ENCODE results near the gene SOS2.

DNA sequence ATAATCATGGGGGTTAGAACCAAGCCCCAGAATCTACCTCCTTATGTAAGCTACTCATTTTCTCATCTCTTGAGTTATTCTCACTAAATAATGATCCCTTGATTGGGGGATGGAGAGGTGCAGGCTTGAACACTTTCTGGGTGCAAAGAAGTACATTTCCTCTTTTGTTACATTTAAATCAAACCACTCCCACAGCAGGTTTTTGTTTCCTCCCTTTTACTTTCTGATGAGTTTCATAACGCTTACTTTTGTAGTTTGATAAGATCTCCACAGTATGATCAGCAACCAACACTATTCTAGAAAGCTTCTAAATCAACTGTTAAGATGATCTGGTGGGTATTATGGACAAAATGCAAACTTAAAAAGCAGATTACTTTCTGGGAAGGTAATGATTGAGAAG, 135.5 kb downstream of the SOS2 start:
- TF ChIP-seq, protein P1, sequence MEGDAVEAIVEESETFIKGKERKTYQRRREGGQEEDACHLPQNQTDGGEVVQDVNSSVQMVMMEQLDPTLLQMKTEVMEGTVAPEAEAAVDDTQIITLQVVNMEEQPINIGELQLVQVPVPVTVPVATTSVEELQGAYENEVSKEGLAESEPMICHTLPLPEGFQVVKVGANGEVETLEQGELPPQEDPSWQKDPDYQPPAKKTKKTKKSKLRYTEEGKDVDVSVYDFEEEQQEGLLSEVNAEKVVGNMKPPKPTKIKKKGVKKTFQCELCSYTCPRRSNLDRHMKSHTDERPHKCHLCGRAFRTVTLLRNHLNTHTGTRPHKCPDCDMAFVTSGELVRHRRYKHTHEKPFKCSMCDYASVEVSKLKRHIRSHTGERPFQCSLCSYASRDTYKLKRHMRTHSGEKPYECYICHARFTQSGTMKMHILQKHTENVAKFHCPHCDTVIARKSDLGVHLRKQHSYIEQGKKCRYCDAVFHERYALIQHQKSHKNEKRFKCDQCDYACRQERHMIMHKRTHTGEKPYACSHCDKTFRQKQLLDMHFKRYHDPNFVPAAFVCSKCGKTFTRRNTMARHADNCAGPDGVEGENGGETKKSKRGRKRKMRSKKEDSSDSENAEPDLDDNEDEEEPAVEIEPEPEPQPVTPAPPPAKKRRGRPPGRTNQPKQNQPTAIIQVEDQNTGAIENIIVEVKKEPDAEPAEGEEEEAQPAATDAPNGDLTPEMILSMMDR (conservative IDR thresholded peaks at IDR 0.05; ENCODE audit: low read depth, low read length) = no peak
- no peak for TF ChIP-seq EZH2 (IDR thresholded peaks at IDR 0.05; ENCODE audit: borderline replicate concordance, low read depth, low read length, poor library complexity, severe bottlenecking)

Data from A673 (cell line).